NCI-H187 treated with DMSO at 0.1 percent for 48 hours (cell line): ENCODE results near the gene TNNT1.
"Not testable (repeated sequence)": the region's sequence is repeated elsewhere in the genome, so short reads cannot be mapped to it uniquely, and the experiment has no call there.

Source experiments
- DNase-seq: peaks from one replicate; lab custom pipeline; 2025; lab: John Stamatoyannopoulos, UW

TNNT1 gene

DNA sequence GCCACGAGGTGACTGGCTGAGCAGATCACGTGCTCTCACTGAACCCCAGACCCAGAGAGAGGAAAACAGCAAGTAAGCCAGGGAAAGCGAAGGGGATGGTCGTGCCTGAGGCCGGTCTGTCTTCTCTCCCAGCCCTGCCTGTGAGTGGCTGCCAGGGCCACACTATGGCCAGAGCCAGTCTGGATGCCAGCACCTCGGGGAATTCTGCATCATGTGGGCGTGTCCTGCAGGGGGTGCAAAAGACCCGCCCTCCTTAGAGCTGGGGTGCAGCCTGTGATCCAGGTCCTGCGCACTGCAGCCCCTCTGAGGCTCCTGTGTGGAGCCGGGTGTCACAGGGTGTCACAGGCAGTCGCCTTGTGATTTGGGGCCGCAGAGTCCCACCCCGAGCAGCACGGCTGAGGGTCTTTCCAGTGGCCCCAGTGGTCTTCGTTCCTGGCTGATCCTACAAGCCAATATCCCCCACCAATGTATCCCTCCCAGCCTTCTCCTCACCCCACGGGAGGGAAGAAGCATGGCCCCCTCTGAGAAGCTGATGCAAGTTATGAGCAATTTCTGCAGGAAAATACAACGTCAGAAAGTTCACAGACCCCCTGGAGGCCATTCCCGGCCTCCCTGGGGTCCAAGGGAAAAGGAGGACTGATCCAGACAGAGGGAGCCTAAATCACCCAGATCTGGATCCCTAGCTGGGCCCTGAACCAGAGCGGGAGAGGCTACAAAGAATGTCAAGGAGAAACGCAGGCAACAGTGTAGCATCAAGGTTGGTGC is 39.3 kb downstream of the TNNT1 start:
- no peak for DNase-seq

GRCh38 chr19:55107252-55107651 is 41.8 kb downstream of the TNNT1 start:
- not testable (repeated sequence) for DNase-seq

DNA sequence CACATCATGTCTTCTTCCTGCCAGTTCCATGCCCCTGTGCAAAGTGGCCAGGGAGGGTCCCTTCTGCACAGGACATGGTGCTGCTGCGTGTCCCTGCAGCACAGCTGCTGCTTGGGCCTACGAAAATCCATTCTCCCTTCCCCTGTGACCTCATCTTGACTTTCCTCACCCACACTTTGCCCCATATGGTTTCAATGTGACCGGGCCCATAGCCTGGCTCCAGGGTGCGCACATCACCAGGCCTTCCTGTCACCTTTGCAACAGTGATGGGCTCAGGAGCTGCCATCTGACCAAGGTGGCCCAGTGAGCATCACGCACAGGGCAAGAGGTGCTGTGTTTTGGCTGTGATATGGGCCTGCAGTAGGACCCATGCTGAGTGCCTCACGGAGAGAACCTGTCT is 42.4 kb downstream of the TNNT1 start:
- no peak for DNase-seq

DNA sequence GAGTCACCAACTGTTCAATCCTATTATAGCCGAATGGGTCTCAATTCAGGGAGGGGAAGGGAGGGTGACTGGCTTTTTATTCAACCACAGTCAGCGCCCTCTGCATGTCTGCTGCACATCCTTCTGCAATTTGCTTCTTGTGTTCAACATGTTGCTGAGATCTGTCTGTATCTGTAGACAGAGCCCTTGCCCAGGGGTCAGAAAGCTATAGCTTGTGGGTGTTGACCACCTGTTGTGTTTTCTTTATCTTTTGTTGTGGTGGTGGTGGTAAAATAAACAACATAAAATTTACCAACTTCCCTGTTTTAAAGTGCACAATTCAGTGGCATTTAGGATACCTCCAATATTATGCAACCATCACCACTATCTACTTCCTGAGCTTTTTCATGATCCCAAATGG is 43.8 kb downstream of the TNNT1 start:
- no peak for DNase-seq

- no peak for DNase-seq
These were observed 45.8 kb downstream of the TNNT1 start for GRCh38 chr19:55103190-55103589.

DNA sequence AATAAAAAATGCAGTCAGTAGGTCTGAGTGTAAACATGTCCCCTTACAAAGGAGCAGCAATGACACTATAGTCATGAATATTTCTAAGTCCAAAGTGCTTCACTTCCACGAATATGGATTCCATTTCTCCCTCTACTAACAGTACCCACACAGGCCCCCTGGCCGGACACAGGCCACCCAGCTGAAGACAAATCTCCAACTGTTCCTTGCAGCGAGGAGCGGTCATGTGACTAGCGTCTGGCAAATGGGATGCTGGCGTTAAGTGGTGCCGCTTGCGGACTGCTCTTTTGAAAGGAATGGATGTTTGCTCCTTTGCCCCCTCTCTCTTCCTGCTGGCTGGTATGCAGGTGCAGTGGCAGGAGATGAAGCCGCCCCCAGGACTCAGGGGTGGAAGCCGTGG is 47.7 kb downstream of the TNNT1 start:
- no peak for DNase-seq

DNA sequence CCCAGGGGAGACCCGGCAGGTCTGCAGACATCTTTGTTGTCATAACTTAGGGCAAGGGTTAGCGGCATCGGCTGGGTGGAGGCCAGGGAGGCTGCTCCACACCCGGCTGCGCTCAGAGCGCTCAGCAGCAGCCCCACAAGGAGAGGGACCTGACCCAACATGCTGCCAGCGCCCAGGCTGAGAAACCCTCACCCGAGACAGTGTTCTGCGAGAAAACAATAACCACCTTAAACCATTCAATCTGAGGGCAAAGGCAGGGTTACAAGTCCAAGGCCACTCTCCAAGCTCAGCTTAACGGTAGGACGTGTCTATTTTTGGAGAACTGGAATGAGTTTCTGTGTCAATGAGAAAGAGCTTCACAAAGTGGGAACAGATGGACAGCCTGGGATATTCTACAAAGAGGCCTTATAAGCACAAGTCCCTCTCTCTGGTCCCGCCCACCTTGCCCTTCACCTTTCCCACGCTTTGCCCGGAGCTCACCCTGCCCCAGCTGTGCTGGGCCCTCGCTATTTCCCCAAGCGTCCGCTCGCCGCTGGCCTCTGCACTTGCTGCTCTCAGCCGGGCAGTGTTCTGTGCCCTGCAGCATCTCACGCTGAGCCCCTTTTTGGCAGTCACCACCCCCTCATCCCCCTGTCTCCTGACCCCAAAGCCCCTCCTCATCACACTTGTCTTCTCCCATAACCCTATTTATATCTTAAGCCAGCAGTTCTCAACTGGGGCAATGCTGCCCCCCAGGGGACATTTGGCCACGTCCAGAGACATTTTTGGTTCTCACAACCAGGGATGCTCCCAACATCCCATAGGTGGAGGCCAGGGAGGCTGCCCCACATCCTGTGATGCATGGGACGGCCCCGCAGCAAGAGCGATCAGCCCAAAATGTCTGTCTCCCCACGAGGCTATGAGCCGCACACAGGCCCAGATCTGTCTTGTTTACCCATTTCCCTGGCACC is 49.2 kb downstream of the TNNT1 start:
- no peak for DNase-seq

DNA sequence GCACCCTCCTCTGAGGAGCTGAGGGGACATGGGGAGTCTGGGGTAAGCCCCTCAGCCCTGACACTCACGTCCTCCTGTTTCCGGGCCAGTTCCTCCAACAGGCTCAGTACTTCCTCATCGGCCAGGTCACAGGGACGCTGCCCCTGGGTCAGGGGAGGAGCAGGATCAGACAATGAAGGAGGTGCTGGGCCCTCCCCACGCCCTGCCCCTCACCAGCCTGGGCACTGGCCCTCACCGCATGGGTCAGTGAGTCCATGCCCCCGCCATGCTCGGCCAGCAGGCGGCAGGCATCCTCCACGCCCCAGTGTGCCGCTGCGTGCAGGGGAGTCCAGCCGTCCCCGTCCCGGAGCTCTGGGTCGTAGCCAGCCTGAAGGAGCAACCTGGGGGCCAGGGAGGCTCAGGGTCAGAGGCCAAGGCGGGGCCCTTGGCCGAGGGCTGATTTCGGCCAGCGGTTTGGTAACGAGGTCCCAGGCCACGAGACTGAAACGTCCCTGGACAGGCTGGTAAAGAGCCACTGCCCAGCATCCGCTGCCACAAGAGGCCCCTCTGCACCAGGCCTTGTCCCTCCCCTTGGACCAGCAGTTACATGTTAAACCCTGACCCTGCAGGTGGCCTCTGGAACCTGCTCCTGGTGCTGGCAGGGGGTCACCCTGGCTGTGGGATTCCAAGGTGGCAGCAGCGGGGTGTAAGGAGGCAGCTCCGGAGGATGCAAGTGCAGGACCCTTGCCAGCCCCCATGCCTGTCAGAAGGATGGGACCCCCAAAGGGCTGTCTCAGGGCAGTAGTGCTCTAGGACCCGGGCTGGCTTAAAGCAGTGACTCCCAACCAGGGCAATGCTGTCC is 50.1 kb downstream of the TNNT1 start:
- no peak for DNase-seq

GRCh38 chr19:55097864-55098715 is 50.9 kb downstream of the TNNT1 start:
- DNase-seq: no peak

DNA sequence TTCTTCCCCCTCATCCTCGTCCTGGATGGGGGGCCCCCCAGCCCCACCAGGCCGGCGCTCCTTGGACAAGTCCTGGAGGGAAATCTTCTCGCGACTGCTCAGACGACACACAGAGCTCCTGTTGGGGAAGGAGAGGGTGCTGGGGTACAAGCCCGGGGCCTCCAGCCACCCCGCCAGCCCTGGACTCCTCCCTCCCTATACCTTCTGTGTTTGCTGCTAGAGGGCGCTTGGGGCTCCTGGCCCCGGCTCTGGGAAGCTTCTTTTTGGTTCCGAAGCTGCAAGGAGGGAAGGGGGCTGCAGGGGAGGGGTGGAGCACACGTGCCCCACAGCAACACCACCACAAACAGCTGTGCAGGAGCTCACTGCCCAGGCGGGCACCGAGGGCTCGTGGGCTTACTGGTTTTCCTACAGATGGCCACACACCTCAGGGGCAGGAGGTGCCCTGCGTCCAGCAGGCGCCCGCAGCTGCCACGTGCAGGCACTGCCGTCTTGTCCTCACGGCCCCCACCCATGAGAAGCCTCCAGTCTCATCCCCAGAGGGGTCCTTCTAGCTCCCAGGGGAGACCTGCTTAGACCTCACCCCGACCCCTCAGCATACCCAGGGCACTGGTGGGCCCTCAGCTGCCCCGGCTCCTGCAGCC is 52.8 kb downstream of the TNNT1 start:
- no peak for DNase-seq

DNA sequence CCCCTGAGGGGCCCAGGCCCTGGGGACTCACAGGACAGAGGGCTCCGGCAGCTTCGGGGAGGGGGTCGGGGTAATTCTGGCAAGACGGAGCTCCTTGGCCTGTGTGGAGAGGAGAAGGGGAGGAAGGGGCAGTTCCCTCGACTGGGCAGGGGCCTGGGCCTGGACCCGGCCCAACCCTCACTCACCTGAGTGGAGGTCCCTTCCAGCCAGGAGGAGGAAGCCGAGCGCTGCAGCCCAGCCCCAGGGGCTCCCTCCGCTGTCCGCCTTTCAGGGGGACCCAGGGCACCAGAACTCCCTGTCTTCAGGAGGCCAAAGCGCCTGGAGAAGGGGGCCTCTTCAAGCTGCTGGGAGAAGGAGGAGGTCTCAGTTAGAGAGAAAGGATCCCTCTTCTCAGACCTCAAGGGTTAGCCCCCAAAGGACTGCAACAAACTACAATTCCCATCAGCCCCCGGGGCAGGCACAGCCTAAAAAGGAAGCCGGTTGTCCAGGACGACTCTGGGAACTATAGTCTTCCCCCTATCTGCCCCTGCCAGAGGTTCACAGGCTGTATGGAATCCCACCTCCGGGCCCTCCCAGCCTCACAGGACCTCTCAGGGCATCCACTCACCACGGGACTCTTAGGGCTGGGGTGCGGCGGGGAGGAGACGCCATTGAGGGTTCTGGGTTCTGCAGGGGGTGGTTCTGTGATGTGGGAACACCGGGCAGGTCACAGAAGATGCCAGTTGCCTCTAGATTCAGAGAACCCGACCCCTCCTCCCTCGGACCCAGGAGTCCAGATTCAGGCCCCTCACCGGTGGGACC is 53.5 kb downstream of the TNNT1 start:
- no peak for DNase-seq

- no peak for DNase-seq
These were observed 54.3 kb downstream of the TNNT1 start for GRCh38 chr19:55094456-55095259.

DNA sequence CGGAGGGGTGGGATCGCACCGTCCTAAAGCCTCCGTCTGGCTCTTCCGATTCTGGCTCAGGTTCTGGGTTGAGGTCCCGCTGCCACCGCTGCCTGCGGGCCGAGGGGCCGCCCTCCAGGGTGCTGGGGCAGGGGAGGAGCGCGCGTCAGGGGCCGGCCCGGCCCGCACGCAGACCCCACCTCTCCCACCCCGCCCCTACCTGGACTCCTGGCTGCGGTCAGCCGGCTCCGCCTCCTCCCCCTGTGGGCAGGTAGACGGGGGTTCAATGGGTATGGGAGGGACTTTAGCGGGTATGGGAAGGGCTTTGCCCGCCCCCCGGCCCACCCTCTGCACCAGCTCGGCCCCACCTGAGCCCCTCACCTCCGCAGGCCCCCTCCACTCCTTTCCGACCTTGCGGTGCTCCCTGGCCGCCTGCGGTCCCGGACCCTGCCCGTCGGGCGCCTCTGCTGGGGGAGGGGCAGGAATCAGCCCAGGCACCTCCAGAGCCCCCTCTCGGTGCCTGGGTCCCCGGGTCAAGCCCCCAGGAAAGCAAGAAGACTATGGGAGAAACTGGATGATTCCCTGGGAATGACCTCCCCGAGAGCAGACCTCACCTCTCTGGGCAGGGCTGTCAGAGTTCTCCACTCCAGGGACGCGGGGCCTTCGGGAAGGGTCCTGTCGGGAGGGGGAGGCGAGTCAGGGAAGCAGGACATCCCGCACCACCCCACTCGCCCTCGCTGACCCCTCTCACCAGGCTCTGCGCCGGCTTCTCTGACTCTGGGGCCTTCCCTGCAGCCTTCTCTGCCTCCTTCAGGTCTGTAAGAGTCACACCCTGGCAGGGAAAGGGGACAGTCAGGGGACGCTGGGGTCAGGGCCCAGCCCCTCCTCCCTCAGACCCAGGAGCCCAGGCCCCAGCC is 56.3 kb downstream of the TNNT1 start:
- DNase-seq: no peak

DNA sequence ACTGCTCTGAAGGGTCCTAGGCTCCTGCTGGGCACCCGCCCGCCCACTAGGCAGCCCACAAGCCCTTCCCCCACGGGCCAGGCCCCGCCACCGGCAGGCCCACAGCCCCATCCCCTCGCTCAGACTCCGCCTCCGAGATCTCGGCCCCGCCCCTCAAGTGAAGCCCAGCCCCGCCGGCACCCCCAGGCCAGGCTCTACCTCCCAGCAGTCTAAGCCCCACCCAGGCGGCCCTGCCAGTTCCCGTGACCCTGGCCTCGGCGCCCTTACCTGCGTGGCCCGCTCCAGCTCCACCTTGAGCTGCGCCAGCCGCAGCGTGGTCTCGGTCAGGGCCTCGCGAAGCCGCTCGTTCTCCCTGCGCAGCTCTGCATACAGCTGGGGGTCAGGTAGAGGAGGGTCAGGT is 57.1 kb downstream of the TNNT1 start:
- no peak for DNase-seq

- no peak for DNase-seq
These were observed 57.7 kb downstream of the TNNT1 start for GRCh38 chr19:55091126-55091910.

GRCh38 chr19:55090564-55090963 is 58.4 kb downstream of the TNNT1 start:
- DNase-seq: no peak

DNA sequence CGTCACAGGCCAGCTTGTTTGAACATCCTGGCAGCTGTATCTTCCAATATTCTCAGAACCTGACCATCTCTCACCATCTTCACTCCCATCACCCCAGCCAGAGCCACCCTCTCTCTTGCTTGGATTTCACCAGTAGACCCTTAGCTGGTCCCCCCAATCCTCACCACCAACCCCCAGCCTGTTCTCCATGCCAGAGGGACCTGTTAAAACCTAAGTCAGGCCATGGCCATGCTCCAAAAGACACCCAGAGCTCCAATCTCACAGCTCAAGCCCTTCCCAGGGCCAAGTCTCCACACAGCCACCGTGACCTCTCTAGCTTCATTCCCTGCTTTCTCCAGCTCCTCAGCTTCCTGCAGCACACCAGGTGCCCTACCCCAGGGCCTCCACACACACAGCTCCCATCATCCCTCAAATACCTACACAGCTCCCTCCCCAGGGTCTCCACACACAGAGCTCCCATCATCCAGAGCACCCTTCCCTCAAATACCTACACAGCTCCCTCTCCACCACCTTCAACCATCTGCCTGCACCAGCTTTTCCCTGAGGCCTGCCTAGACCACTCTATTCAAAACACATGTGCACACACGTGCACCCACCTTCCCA is 59.6 kb downstream of the TNNT1 start:
- DNase-seq: no peak
